ENCODE measurements around the gene SMPD3.
"Not testable (repeated sequence)": the region's sequence is repeated elsewhere in the genome, so short reads cannot be mapped to it uniquely, and the experiment has no call there.

Gene SMPD3

DNA sequence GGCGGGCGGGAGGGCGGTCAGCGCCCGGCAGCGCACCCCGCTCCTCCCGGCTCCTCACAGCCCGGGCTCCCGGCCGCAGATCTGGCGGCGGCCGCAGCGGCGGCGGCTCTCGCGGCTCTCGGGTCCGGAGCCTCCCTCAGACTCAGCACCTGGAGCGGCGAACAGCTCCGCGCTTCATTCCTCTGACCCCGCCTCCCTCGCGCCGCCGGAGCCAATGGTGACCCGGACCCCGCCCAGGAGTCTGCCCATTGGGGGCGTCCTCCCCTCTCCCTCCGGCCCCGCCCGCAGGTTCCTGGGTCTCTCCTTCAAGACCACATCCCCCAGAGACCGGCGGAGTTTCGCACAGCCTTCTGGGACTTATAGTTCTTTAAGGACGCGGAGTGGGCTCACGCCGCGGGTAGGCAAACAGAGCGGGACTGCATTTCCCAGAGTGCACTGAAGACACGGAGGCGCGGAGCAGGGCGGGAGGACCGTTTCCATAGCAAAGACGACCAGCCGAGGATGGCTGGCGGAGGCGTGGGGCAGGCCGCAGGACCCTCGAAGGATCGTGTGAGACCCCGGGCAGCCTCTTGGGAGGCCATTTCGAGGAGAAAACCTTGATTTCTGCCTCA lies at the start of gene SMPD3:
Gene SMPD3 (minus strand): TSS at position 149 of the 611 bp plus-strand sequence. CDS start 76,327 bp downstream, outside the sequence.
- DNase-seq: peak; percentile 99

DNA sequence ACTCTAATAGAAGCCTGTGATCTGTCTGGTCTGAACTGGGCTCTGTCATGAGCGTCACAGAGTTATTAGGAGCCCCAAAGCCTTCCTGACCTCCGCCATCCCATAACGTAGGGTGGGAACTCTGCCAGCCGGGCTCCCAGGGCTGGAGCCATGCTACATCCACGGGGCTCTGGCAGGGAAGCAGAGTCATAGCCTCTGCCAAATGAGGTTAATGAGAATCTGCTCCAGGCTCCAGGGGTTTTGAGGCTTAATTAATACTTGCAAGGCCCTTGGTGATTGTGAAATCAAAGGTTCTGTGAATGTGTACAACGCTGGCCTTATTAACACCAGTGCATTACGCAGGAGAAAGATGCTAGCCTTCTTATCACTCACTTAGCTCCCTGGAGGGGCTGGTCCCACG lies 48.4 kb upstream of the SMPD3 start:
- no peak for DNase-seq

DNA sequence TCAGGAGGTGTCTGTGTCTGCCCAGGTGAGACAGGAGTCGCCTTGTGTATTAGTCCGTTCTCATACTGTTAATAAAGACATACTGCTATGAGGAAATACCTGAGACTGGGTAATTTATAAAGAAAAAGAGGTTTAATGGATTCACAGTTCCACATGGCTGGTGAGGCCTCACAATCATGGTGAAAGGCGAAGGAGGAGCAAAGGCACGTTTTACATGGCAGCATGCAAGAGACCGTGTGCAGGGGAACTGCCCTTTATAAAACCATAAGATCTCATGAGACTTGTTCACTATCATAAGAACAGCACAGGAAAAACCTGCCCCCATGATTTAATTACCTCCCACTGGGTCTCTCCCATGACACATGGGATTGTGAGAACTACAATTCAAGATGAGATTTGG lies 46.0 kb upstream of the SMPD3 start:
- not testable (repeated sequence) for DNase-seq

- DNase-seq: no peak
Observed at GRCh38 chr16:68493412-68494070, 45.2 kb upstream of the SMPD3 start.

GRCh38 chr16:68492543-68493411 lies 44.5 kb upstream of the SMPD3 start:
- no peak for DNase-seq

- no peak for DNase-seq
Observed at GRCh38 chr16:68492151-68492542, 43.8 kb upstream of the SMPD3 start.

DNA sequence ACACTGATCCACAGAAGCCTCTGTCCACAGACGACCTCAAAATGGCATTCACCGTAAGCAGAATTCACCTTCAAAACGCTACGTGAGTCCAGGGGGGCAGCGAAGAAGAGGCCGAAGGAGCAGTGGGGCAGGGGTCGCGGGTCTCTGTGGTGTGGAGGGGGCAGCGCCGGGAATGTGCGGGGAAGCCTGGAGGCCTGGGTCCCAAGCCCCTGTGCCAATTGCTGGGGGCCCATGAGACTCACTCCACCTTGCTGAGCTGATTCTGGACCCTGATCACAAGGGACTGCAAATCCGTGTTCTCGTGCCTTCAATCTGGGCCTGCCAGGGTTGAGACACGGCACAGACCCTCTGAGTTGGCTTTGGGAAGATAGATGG lies 43.3 kb upstream of the SMPD3 start:
- DNase-seq: no peak

DNA sequence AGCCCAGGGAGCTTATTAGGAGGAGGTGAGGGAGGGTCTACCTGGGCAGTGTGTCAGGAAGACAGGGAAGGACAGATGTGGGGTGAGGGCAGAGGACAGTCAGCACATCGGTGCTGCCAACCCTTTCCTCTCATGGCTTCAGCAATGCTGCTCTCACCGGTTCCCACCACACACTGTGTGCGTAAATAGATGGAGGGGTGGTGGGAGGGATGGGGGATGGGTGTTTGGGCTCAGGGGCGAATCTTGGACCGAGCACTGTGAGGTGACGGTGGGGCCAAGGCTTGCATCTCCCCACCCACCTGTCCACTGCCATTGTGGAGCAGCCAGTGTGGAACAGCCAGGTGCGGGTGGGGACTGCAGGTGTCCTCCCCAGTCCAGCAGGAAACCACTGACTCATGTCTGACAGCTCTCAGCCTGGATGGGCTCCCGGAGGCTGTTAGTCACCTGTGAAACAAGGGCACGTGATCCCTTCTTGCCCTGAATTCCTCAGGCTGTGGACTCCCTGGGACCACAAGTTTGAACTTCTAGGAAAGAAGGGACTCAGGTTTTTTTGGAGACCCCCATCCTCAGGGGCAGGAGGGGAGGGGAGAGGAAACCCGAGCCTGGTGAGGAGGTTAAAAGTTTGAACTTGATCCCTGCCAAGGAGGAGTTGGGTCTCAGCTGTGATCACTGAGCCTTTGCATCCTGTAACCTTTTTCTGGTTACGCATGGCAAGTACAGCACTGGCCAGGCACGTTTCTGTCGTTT lies 42.7 kb upstream of the SMPD3 start:
- peak; percentile 48 for DNase-seq

GRCh38 chr16:68490358-68490757 lies 42.0 kb upstream of the SMPD3 start:
- DNase-seq: no peak

DNA sequence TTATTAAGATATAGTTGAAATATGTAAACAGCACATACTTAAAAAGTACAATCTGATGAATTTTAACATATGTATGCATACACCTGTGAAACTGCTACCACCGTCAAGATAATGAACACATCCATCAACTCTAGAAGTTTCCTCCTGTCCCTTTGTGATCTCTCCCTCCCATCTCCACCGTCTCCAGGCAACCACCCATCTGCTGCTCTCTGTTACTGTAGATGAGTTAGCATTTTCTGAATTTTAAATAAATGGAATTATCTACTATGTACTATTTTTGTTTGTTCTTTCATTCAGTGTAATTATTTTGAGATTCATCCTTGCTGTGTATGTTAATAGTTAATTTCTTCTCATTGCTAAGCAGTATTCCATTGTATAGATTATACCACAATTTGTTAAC lies 40.2 kb upstream of the SMPD3 start:
- no peak for DNase-seq

GRCh38 chr16:68487669-68488068 lies 39.4 kb upstream of the SMPD3 start:
- no peak for DNase-seq

- DNase-seq: no peak
Observed at GRCh38 chr16:68487203-68487514, 38.9 kb upstream of the SMPD3 start.

DNA sequence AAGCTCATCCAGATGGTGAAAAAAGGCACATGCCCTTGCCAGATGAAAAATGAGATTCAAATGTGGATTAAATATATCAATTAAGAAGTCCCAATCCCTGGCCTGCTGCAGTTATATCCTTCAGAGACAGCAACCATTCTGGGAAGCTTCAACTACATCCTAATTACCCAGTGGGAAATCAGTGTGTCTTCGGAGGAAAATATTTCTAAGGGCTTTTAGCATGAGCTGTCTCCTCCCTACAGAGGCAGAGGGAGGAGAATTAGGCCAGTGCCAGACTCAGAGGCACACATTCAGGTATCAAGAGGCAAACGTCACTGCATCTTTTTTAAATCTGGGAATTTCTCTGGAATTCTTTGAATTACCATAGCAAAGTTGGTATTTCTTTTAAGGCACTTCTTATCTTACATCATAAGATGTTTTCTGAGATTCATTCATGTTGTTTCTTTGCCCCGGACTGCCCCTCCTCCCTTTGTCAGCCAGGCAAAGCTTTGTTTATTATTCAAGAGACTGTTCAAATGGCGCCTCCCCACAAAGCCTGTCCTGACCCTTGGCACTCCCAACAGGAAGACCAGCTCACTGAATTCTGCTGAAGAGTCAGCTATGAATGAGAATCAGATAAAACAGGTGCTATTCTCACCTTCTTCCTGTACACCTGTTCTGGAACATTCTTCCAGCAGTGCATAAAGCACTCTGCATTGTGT lies 38.3 kb upstream of the SMPD3 start:
- DNase-seq: no peak

DNA sequence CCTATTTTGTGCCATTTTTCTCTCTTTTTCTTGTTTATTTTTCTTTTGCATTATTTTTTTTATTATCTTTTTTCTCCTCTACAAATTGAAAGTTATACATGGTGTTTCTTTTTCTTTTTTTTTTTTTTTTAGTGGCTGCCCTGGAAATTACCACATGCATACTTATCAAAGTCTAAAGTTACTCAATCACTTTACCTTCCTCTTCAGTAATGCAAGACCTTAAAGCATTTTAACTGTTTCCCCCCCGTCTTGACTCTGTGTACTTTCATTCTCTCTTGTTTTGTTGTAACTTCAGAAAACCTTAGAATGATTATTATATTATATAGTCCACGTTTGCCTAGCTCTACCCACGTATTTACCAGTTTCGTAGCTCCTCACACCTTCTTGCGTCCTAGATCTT lies 33.3 kb upstream of the SMPD3 start:
- no peak for DNase-seq

DNA sequence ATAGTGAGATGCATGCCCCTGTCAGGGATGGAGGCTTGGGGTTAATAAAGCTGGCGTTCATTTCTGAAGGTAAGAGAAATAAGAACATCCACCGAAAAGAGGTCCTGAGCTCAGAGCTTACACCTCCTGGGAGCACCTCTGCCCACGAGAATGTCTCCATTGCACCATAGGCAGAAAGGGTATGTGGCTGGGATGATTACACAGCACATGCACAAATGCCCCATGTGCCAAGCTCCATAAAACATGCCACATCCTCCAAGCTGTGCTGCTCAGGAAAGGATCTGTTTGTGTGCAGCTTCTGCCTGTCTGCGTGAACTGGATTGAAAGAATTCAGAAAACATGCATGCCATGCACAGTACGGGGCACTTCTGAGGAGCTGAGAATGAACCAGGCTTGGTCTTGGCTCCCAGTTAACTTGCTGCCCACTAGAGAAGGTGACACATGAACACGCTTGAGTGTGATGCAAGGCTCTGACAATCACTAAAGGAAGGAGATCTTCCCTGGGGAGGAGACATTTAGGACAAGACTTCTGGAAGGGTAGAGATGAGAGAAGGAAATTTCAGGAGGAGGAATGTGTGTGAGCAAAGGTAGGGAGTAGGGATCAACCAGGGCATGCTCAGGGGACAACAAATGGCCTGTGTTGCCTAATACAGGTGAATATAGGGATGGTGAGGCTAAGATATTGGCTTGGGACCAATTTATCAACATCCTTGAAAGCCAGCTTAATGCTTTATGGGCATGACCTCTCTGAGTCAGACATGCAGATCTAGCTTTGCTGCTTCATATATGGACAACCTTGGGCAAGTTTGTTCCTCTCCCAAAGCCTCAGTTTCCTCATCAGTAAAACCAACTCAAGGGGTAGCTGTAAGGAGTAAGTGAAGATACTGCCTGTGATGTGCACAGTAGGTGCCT lies 32.0 kb upstream of the SMPD3 start:
- no peak for DNase-seq

- no peak for DNase-seq
Observed at GRCh38 chr16:68479271-68479670, 31.0 kb upstream of the SMPD3 start.

GRCh38 chr16:68478526-68479250 lies 30.4 kb upstream of the SMPD3 start:
- no peak for DNase-seq

GRCh38 chr16:68475071-68475470 lies 26.8 kb upstream of the SMPD3 start:
- DNase-seq: no peak

DNA sequence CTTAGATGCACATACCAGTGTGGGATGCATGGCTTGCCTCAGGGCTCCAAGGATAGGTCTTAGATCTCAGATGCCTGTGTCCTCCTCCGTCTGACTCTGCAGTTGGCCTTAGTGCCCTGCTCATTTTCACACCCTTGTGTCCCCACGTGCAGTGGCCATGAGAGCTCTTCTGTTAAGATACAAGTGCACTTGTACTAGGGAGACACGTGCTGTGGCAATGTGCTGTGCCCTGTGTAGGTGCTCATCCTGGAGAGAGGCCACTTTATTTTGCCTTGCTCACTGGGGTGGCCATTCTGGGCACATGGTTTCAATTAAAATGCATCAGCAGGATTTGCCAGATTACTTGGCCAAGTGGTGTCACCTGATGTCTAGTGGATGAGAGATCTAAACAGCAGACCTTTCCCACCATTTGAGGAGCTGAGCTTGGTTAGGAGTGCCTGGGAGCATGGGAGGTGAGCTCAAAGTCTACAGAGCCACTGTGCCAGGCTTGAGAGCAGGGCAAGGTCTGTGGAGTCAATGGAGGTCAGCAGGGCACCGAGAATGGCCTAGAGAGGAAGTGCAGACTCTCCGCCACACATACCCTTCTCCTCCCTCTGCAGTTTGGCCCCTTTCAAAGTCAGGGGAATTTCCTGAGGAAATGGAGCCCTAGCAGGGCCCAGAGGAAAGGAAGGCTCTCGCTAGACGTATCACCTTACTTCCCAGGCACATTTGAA lies 25.2 kb upstream of the SMPD3 start:
- DNase-seq: no peak

DNA sequence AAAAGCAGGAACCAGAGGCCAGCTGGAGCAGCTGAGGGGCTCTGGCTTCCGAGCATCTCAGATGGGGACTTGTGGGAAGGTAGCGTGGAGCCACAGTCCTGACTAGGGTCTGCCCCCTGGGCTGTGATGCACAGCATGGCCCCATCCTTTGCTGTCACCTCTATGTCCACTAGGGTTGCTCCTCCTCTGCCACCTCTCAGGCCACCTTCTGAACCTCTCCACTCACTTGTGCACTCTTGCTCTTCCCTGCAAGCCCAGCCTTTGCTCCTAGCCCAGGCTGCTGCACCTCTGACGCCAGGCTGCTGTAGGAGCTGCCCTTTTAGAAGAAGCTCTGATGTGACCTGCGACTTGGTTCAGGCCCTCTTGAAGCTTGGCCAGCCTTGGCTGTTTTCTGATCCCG lies 24.3 kb upstream of the SMPD3 start:
- DNase-seq: no peak

All from NCI-H2107 (cell line).